Stimulated activated naive B cell treated with anti-CD40 and anti-IgM and Interleukin-4, amounts not matched to agents 10 μg/mL and 1 μg/mL and 100 μg/mL, for 72 hours (primary cell): ENCODE results near the gene PKDREJ.

Source experiments
- ATAC-seq, 2 donors: fragments of 150-1000 bp; cut with Tn5 transposase; replicated peaks; 2 replicates each; pipeline ENCODE4 v1.10.0; 2021; ENCODE audit warnings: moderate library complexity in 1 of 2
- DNase-seq: peaks from one replicate; pipeline ENCODE4 v3.0.0; 2021
- H3K27ac Mint-ChIP-seq: one replicate; pipeline ENCODE4 v1.8.0; 2022; ENCODE audit warnings: mild to moderate bottlenecking, mixed read lengths
- H3K27me3 Mint-ChIP-seq, 2 donors: one replicate each; pipeline ENCODE4 v1.8.0; 2022; ENCODE audit warnings: mixed read lengths in 2 of 2
- H3K36me3 Mint-ChIP-seq, 2 donors: one replicate each; pipeline ENCODE4 v1.8.0; 2022; ENCODE audit warnings: mixed read lengths in 2 of 2, mild to moderate bottlenecking in 1 of 2
- H3K4me1 Mint-ChIP-seq, 2 donors: one replicate each; pipeline ENCODE4 v1.8.0; 2022; ENCODE audit warnings: mixed read lengths in 2 of 2, mild to moderate bottlenecking in 1 of 2
- H3K4me3 Mint-ChIP-seq, 2 donors: one replicate each; pipeline ENCODE4 v1.8.0; 2022; ENCODE audit warnings: mild to moderate bottlenecking in 2 of 2, mixed read lengths in 2 of 2, moderate library complexity in 1 of 2
- H3K9me3 Mint-ChIP-seq, 2 donors: one replicate each; pipeline ENCODE4 v1.8.0; 2022; ENCODE audit warnings: mixed read lengths in 2 of 2, mild to moderate bottlenecking in 1 of 2

PKDREJ gene

GRCh38 chr22:46294784-46295183 is 31.6 kb upstream of the PKDREJ start:
- peaks cover 4 to 5% of the 10 kb centered on the region in 2 donors for H3K9me3 Mint-ChIP-seq
- ATAC-seq (no peak), DNase-seq (no peak)
- peaks cover 24 to 33% of the 10 kb centered on the region in 2 donors for H3K36me3 Mint-ChIP-seq
- H3K27me3 Mint-ChIP-seq, result peaks cover 0 to 6% of the 10 kb centered on the region in 2 donors
- peaks cover 39 to 49% of the 10 kb centered on the region in 2 donors for H3K4me1 Mint-ChIP-seq
- H3K4me3 Mint-ChIP-seq, result peak overlapping the region in 1 of 2 donors; percentile 3
- H3K27ac Mint-ChIP-seq, result peak overlapping the region; percentile 52

- peaks cover 24 to 31% of the 10 kb centered on the region in 2 donors for H3K36me3 Mint-ChIP-seq
- peaks cover 0 to 3% of the 10 kb centered on the region in 2 donors for H3K27me3 Mint-ChIP-seq
- peaks cover 38 to 59% of the 10 kb centered on the region in 2 donors for H3K4me1 Mint-ChIP-seq
- peaks cover 4 to 5% of the 10 kb centered on the region in 2 donors for H3K9me3 Mint-ChIP-seq
- H3K4me3 Mint-ChIP-seq, result peak overlapping the region in 1 of 2 donors; percentile 4
- no peak for ATAC-seq
- H3K27ac Mint-ChIP-seq, result peak overlapping the region; percentile 67
- DNase-seq, result peak; percentile 24
Observed at GRCh38 chr22:46293577-46294260, 30.6 kb upstream of the PKDREJ start.

GRCh38 chr22:46292732-46293131 is 29.6 kb upstream of the PKDREJ start:
- peaks cover 4 to 5% of the 10 kb centered on the region in 2 donors for H3K9me3 Mint-ChIP-seq
- ATAC-seq (no peak), DNase-seq (no peak)
- H3K36me3 Mint-ChIP-seq, result peaks cover 26 to 30% of the 10 kb centered on the region in 2 donors
- H3K27ac Mint-ChIP-seq, result peak overlapping the region; percentile 69
- H3K4me1 Mint-ChIP-seq, result peaks cover 42 to 68% of the 10 kb centered on the region in 2 donors
- no peaks in the 10 kb centered on the region for H3K27me3 Mint-ChIP-seq
- H3K4me3 Mint-ChIP-seq, result no peak overlapping the region

- Mint-ChIP-seq H3K27ac (peak overlapping the region; percentile 68), H3K36me3 (peaks cover 31 to 35% of the 10 kb centered on the region in 2 donors), H3K4me3 (no peak overlapping the region)
Observed at GRCh38 chr22:46292173-46292572, 29.0 kb upstream of the PKDREJ start.

GRCh38 chr22:46290843-46291785 is 28.0 kb upstream of the PKDREJ start:
- DNase-seq (no peak), ATAC-seq (no peak)
- H3K27me3 Mint-ChIP-seq, result no peaks in the 10 kb centered on the region
- H3K27ac Mint-ChIP-seq, result peak overlapping the region; percentile 68
- H3K36me3 Mint-ChIP-seq, result peaks cover 33 to 35% of the 10 kb centered on the region in 2 donors
- H3K4me3 Mint-ChIP-seq, result no peak overlapping the region
- peaks cover 38 to 72% of the 10 kb centered on the region in 2 donors for H3K4me1 Mint-ChIP-seq
- H3K9me3 Mint-ChIP-seq, result peaks cover 4 to 5% of the 10 kb centered on the region in 2 donors

More at GRCh38 chr22:46292173-46292572, 29.0 kb upstream of the PKDREJ start:
- Mint-ChIP-seq H3K4me1 (peaks cover 42 to 68% of the 10 kb centered on the region in 2 donors), H3K9me3 (peaks cover 4 to 5% of the 10 kb centered on the region in 2 donors), H3K27me3 (no peaks in the 10 kb centered on the region)
- DNase-seq (no peak), ATAC-seq (no peak)

- Mint-ChIP-seq H3K36me3 (peaks cover 35 to 39% of the 10 kb centered on the region in 2 donors), H3K27me3 (no peaks in the 10 kb centered on the region), H3K27ac (peak overlapping the region; percentile 68), H3K4me3 (no peak overlapping the region), H3K4me1 (peaks cover 32 to 68% of the 10 kb centered on the region in 2 donors), H3K9me3 (peaks cover 4 to 5% of the 10 kb centered on the region in 2 donors)
- ATAC-seq (no peak), DNase-seq (no peak)
Observed at GRCh38 chr22:46290121-46290842, 27.1 kb upstream of the PKDREJ start.

- H3K4me1 Mint-ChIP-seq, result peaks cover 29 to 65% of the 10 kb centered on the region in 2 donors
- no peaks in the 10 kb centered on the region for H3K27me3 Mint-ChIP-seq
- peaks cover 4 to 5% of the 10 kb centered on the region in 2 donors for H3K9me3 Mint-ChIP-seq
- no peak for ATAC-seq
- H3K4me3 Mint-ChIP-seq, result peak overlapping the region in 1 of 2 donors; percentile 25
- H3K36me3 Mint-ChIP-seq, result peaks cover 35 to 43% of the 10 kb centered on the region in 2 donors
- H3K27ac Mint-ChIP-seq, result peak overlapping the region; percentile 14
- no peak for DNase-seq
Observed at GRCh38 chr22:46289244-46289891, 26.2 kb upstream of the PKDREJ start.

- no peak for DNase-seq
- H3K4me1 Mint-ChIP-seq, result peaks cover 29 to 61% of the 10 kb centered on the region in 2 donors
- no peaks in the 10 kb centered on the region for H3K27me3 Mint-ChIP-seq
- peak overlapping the region; percentile 91 to 95 for H3K4me3 Mint-ChIP-seq
- ATAC-seq, result no peak
- H3K9me3 Mint-ChIP-seq, result peaks cover 4 to 5% of the 10 kb centered on the region in 2 donors
- peaks cover 35 to 49% of the 10 kb centered on the region in 2 donors for H3K36me3 Mint-ChIP-seq
- H3K27ac Mint-ChIP-seq, result peak overlapping the region; percentile 95
Observed at GRCh38 chr22:46288846-46289243, 25.7 kb upstream of the PKDREJ start.

- Mint-ChIP-seq H3K36me3 (peaks cover 33 to 49% of the 10 kb centered on the region in 2 donors), H3K9me3 (peaks cover 4 to 5% of the 10 kb centered on the region in 2 donors), H3K27ac (peak overlapping the region; percentile 95), H3K4me3 (peak overlapping the region; percentile 91 to 95), H3K4me1 (peaks cover 23 to 54% of the 10 kb centered on the region in 2 donors), H3K27me3 (no peaks in the 10 kb centered on the region)
- ATAC-seq (peak; percentile 92 to 97), DNase-seq (peak; percentile 41)
Observed at GRCh38 chr22:46287873-46288751, 25.0 kb upstream of the PKDREJ start.

- peak overlapping the region; percentile 95 for H3K27ac Mint-ChIP-seq
- H3K4me1 Mint-ChIP-seq, result peaks cover 16 to 45% of the 10 kb centered on the region in 2 donors
- H3K36me3 Mint-ChIP-seq, result peaks cover 28 to 45% of the 10 kb centered on the region in 2 donors
- DNase-seq (no peak), ATAC-seq (no peak)
- H3K9me3 Mint-ChIP-seq, result peaks cover under 1 to 1% of the 10 kb centered on the region in 2 donors
- no peaks in the 10 kb centered on the region for H3K27me3 Mint-ChIP-seq
- peak overlapping the region; percentile 91 to 95 for H3K4me3 Mint-ChIP-seq
Observed at GRCh38 chr22:46286941-46287872, 24.1 kb upstream of the PKDREJ start.

- ATAC-seq (no peak), DNase-seq (no peak)
- no peak overlapping the region for H3K4me3 Mint-ChIP-seq
Observed at GRCh38 chr22:46286006-46286405, 22.9 kb upstream of the PKDREJ start.

More at GRCh38 chr22:46286006-46286405, 22.9 kb upstream of the PKDREJ start:
- Mint-ChIP-seq H3K4me1 (peaks cover 18 to 52% of the 10 kb centered on the region in 2 donors), H3K27me3 (no peaks in the 10 kb centered on the region), H3K27ac (no peak overlapping the region), H3K36me3 (peaks cover 30 to 49% of the 10 kb centered on the region in 2 donors), H3K9me3 (no peaks in the 10 kb centered on the region)
